Smooth muscle cell (in vitro differentiated cells): ENCODE results near the gene RBM10. TPM values are rescaled to one million over a fixed set of nuclear protein-coding genes. Genes with fewer than 3 reads are reported as not detected.

ENCODE experiments used
- DNase-seq: peaks from one replicate; lab custom pipeline; 2025; ENCODE audit not compliant: unreplicated experiment; lab: John Stamatoyannopoulos, UW
- H2AFZ ChIP-seq: fragments of 200-600 bp; sonication (generic); 2 replicates; pipeline ENCODE4 v1.6.0; 2016; ENCODE audit warnings: antibody characterized with exemption, low read depth, mild to moderate bottlenecking
- H3F3A ChIP-seq: fragments of 200-600 bp; sonication (generic); 2 replicates; pipeline ENCODE4 v1.6.0; 2017; ENCODE audit warnings: antibody characterized with exemption, low read depth
- H3K27ac ChIP-seq: fragments of 200-600 bp; sonication (generic); 2 replicates; pipeline ENCODE4 v1.5.1; 2016; ENCODE audit warnings: low read depth, mild to moderate bottlenecking
- H3K27me3 ChIP-seq: fragments of 200-600 bp; sonication (generic); 2 replicates; pipeline ENCODE4 v1.6.1; 2016; ENCODE audit warnings: low read depth, mild to moderate bottlenecking
- H3K36me3 ChIP-seq: fragments of 200-600 bp; sonication (generic); 2 replicates; pipeline ENCODE4 v1.5.1; 2016; ENCODE audit warnings: low read depth
- H3K4me1 ChIP-seq: fragments of 200-600 bp; sonication (generic); 2 replicates; pipeline ENCODE4 v1.5.1; 2016; ENCODE audit warnings: low read depth
- H3K4me2 ChIP-seq: fragments of 200-600 bp; sonication (generic); 2 replicates; pipeline ENCODE4 v1.6.0; 2016; ENCODE audit warnings: mild to moderate bottlenecking
- H3K4me3 ChIP-seq: fragments of 200-600 bp; sonication (generic); 2 replicates; pipeline ENCODE4 v1.5.1; 2016; ENCODE audit warnings: mild to moderate bottlenecking
- H3K79me2 ChIP-seq: fragments of 200-600 bp; sonication (generic); 2 replicates; pipeline ENCODE4 v1.6.0; 2016; ENCODE audit warnings: low read depth, mild to moderate bottlenecking
- H3K9ac ChIP-seq: fragments of 200-600 bp; sonication (generic); 2 replicates; pipeline ENCODE4 v1.6.0; 2016; ENCODE audit warnings: low read depth
- H3K9me3 ChIP-seq: fragments of 200-600 bp; sonication (generic); replicated peaks from 2 replicates; pipeline ENCODE4 v1.5.1; 2016; ENCODE audit warnings: low read depth
- H4K20me1 ChIP-seq: fragments of 200-600 bp; sonication (generic); 2 replicates; pipeline ENCODE4 v1.6.0; 2016; ENCODE audit warnings: low read depth
- WGBS: methylation state at CpG from one replicate; pipeline ENCODE4 v1.1.7; 2016; ENCODE audit warnings: low lambda C conversion rate; 5-methylcytosine and 5-hydroxymethylcytosine counted together
- polyA plus RNA-seq: library from polyadenylated mRNA; unstranded; fragments of >200 nt; fragmentation: Nextera tagmentation; extraction: Ambion mirVana; gene quantifications from 2 replicates; pipeline ENCODE4 v1.2.1, GENCODE V29; 2016
- total RNA-seq: library from RNA; depleted of rRNA; stranded (reverse); fragments of >200 nt; gene quantifications from 2 replicates; pipeline ENCODE4 v1.2.3, GENCODE V29; 2014
- TF ChIP-seq, protein P1 (sequence below): fragments of 200-600 bp; sonication (generic); IDR thresholded peaks from 2 replicates; pipeline ENCODE4 v1.5.1; 2017; ENCODE audit warnings: borderline replicate concordance, mild to moderate bottlenecking, antibody characterized with exemption; ENCODE audit not compliant: insufficient read depth, poor library complexity, severe bottlenecking

RBM10 gene
- total and polyA plus RNA-seq, 2 experiments from 2014 or later = 18.3 to 39.2 TPM

DNA sequence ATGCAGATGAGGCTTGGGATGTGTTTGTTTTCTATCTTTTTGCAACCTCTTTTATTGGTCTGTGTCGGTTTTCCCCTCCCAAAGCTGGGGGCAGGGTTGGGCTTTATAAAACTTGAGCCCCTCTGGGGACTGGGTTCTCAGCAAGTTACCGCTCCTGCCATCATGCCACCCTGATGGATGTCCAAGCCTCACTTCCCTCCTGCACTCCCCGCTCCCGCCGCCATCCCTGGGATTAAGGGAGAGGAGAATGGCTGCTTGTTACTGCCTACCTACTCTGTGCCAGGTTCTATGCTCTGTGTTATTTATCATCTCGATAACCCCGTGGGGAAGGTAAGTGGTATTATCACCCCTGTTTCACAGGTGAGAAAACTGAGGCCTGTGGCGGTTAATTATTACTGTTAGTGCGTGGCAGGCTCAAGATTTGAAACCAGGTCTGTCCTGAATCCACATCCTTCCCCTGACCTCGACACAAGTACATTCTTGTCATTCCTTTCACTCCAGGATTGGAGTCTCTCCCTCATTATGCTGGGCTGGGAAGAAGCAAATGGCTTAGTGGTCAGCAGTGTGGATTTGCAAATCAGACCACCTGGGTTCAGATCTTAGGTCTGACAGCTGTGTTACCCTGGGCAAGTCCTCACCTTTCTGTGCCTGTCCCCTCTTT lies 53.1 kb downstream of the RBM10 start:
- H3K9ac ChIP-seq = no peak overlapping the region
- no peaks in the 10 kb centered on the region for H3K27me3 ChIP-seq
- H3K4me2 ChIP-seq = peak overlapping the region; percentile 86
- TF ChIP-seq, protein P1, sequence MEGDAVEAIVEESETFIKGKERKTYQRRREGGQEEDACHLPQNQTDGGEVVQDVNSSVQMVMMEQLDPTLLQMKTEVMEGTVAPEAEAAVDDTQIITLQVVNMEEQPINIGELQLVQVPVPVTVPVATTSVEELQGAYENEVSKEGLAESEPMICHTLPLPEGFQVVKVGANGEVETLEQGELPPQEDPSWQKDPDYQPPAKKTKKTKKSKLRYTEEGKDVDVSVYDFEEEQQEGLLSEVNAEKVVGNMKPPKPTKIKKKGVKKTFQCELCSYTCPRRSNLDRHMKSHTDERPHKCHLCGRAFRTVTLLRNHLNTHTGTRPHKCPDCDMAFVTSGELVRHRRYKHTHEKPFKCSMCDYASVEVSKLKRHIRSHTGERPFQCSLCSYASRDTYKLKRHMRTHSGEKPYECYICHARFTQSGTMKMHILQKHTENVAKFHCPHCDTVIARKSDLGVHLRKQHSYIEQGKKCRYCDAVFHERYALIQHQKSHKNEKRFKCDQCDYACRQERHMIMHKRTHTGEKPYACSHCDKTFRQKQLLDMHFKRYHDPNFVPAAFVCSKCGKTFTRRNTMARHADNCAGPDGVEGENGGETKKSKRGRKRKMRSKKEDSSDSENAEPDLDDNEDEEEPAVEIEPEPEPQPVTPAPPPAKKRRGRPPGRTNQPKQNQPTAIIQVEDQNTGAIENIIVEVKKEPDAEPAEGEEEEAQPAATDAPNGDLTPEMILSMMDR = no peak
- H2AFZ ChIP-seq = no peak overlapping the region
- H3K9me3 ChIP-seq = no peaks in the 10 kb centered on the region
- H3K27ac ChIP-seq = peak overlapping the region; percentile 7
- peaks cover 6% of the 10 kb centered on the region for H3K36me3 ChIP-seq
- WGBS = 66% methylated on average over 10 of the region's 10 CpGs
- H3K79me2 ChIP-seq = peaks cover 64% of the 10 kb centered on the region
- no peak overlapping the region for H3K4me3 ChIP-seq
- H4K20me1 ChIP-seq = peaks cover 89% of the 10 kb centered on the region
- peaks cover 33% of the 10 kb centered on the region for H3K4me1 ChIP-seq
- H3F3A ChIP-seq = no peaks in the 10 kb centered on the region
- DNase-seq = no peak

DNA sequence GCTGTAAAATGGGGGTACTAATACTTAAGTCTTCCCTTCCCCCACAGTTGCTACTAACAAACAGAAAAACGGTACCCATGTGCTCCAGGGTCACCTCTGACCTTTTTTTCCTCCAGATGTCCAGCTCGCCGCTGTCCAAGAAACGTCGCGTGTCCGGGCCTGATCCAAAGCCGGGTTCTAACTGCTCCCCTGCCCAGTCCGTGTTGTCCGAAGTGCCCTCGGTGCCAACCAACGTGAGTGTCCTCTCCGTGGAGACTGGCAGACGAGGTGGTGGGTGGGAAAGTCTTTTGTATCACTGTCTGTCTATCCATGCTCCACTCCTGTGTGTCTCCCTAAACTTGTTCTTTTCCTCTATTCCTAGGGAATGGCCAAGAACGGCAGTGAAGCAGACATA lies 53.7 kb downstream of the RBM10 start:
- H3K27ac ChIP-seq = no peak overlapping the region
- H3K9ac ChIP-seq = no peak overlapping the region
- H3K4me1 ChIP-seq = peaks cover 33% of the 10 kb centered on the region
- H3F3A ChIP-seq = no peaks in the 10 kb centered on the region
- no peak for DNase-seq
- TF ChIP-seq, protein P1 = no peak
- H3K4me3 ChIP-seq = no peak overlapping the region
- peaks cover 6% of the 10 kb centered on the region for H3K36me3 ChIP-seq
- H4K20me1 ChIP-seq = peaks cover 94% of the 10 kb centered on the region
- 96% methylated on average over 15 of the region's 15 CpGs for WGBS
- H3K4me2 ChIP-seq = no peak overlapping the region
- H3K79me2 ChIP-seq = peaks cover 64% of the 10 kb centered on the region
- no peaks in the 10 kb centered on the region for H3K9me3 ChIP-seq
- H2AFZ ChIP-seq = no peak overlapping the region
- no peaks in the 10 kb centered on the region for H3K27me3 ChIP-seq

DNA sequence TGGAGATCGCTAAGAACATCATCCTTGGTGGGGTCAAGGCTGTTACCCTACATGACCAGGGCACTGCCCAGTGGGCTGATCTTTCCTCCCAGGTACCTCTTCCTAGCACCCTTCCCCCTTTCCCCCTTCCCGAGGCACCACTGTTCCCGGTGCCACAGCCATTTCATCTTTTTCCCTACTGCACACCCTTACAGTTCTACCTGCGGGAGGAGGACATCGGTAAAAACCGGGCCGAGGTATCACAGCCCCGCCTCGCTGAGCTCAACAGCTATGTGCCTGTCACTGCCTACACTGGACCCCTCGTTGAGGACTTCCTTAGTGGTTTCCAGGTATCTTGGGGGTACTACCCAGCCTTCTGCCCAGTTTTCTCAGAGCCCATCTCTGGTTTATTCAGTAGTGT lies 54.3 kb downstream of the RBM10 start:
- no peak overlapping the region for H3K9ac ChIP-seq
- peaks cover 33% of the 10 kb centered on the region for H3K4me1 ChIP-seq
- H3K27ac ChIP-seq = no peak overlapping the region
- no peak overlapping the region for H3K4me2 ChIP-seq
- peaks cover 97% of the 10 kb centered on the region for H4K20me1 ChIP-seq
- no peak overlapping the region for H3K4me3 ChIP-seq
- no peaks in the 10 kb centered on the region for H3F3A ChIP-seq
- H3K79me2 ChIP-seq = peaks cover 58% of the 10 kb centered on the region
- DNase-seq = no peak
- 97% methylated on average over 10 of the region's 10 CpGs for WGBS
- TF ChIP-seq, protein P1 = no peak
- peaks cover 6% of the 10 kb centered on the region for H3K36me3 ChIP-seq
- no peaks in the 10 kb centered on the region for H3K9me3 ChIP-seq
- H3K27me3 ChIP-seq = no peaks in the 10 kb centered on the region
- no peak overlapping the region for H2AFZ ChIP-seq
